ENCODE data around the gene AQR.

DNA sequence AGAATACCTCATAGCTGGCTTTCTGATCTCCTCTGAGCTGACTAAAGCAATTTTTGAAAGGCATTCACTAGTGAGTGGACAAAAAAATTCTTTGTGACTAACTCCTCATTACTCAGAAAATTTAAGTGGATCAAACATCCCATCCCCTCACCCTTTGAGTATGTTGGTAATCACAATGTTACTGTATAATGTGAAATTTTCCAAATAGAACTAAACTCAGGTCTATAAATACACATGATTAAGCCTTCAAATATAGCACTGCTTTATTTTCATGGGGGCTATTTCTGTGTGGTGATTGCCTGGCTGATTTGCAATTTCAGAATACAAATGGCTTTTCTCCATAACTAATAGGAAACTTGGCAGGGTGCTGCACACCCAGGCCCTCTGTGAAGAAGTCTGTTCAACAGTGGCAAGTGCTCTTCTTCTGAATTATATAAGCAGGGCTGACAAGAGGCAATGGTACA, 128.2 kb downstream of the AQR start:
- TF ChIP-seq JUND (IDR thresholded peaks at IDR 0.05): no peak
- TF ChIP-seq REST (IDR thresholded peaks at IDR 0.05; ENCODE audit: low read depth): no peak
- no peak for TF ChIP-seq POLR2A (IDR thresholded peaks at IDR 0.05; ENCODE audit: borderline replicate concordance, extremely low read depth, insufficient read depth, insufficient read length)
